HCT116 (cell line): ENCODE data around the gene FAM89B. TPM values are rescaled to one million over a fixed set of nuclear protein-coding genes. Genes with fewer than 3 reads are reported as not detected.

Experiments used
- ATAC-seq: fragments of 200-7000 bp; cut with Tn5 transposase; 2 replicates; pipeline ENCODE4 v1.9.1; 2020; ENCODE audit warnings: mild to moderate bottlenecking, moderate library complexity
- BruUV-seq: library from RNA; stranded (reverse); fragments of 400-500 nt; replicated peaks from 2 replicates; lab custom pipeline; 2021; lab: Mats Ljungman, UMichigan
- CTCF ChIA-PET: fragments of 300-600 bp; sonication (Branson Sonifier 250); formaldehyde crosslinking; loops from one replicate; lab custom pipeline; 2021; ENCODE audit warnings: antibody characterized with exemption; lab: Charles Lee
- POLR2A ChIA-PET: fragments of 300-600, 350-600 bp; sonication (Branson Sonifier 250); formaldehyde crosslinking; loops from one replicate; lab custom pipeline; 2021; ENCODE audit warnings: antibody characterized with exemption; lab: Charles Lee
- RAD21 ChIA-PET, 2 experiments: fragments of 300-600 bp; sonication (Branson Sonifier 250); formaldehyde crosslinking; loops; one replicate each; lab custom pipeline; 2023; ENCODE audit warnings: low total read pairs in 2 of 2; ENCODE audit not compliant: uncharacterized antibody in 2 of 2, unreplicated experiment in 2 of 2, low non-redundant PET in 1 of 2; lab: Charles Lee
- DNase-seq: peaks from one replicate; pipeline ENCODE4 v3.0.0-alpha.2; 2010; ENCODE audit warnings: low read depth, low spot score
- H2AFZ ChIP-seq: fragments of 200-600 bp; shearing (Covaris generic), sonication (generic); 2 replicates; pipeline ENCODE4 v1.6.1; 2017; ENCODE audit warnings: low read depth, mixed run types, mixed read lengths, antibody characterized with exemption, low read length; ENCODE audit not compliant: poor library complexity, severe bottlenecking
- H3K27ac ChIP-seq: 2 replicates; pipeline ENCODE4 v1.5.1; 2012; ENCODE audit warnings: low read depth, low read length
- H3K27me3 ChIP-seq: fragments of 200-600 bp; sonication (generic); 2 replicates; pipeline ENCODE4 v1.6.1; 2016; ENCODE audit warnings: mixed run types, low read length, mixed read lengths; ENCODE audit not compliant: insufficient read depth
- H3K36me3 ChIP-seq, 2 experiments: fragments of 200-500 bp in 1 of 2; fragments of 200-600 bp in 1 of 2; sonication (Bioruptor generic) in 1 of 2; sonication (generic) in 1 of 2; 2 replicates each; pipeline versions ENCODE4 v1.5.1 to v1.6.1; 2014 to 2016; ENCODE audit warnings: low read length in 2 of 2, inconsistent platforms in 1 of 2, mixed read lengths in 1 of 2, mixed run types in 1 of 2; ENCODE audit not compliant: insufficient read depth in 2 of 2, control insufficient read depth in 1 of 2
- H3K4me1 ChIP-seq, 2 experiments: fragments of 200-600 bp in 1 of 2; sonication (generic) in 1 of 2; 2 replicates each; pipeline versions ENCODE4 v1.5.1 to v1.6.1; 2012 to 2017; ENCODE audit warnings: low read length in 2 of 2, inconsistent platforms in 1 of 2, mild to moderate bottlenecking in 1 of 2, mixed read lengths in 1 of 2, mixed run types in 1 of 2, moderate library complexity in 1 of 2; ENCODE audit not compliant: insufficient read depth in 2 of 2, control insufficient read depth in 1 of 2
- H3K4me2 ChIP-seq: fragments of 200-600 bp; sonication (generic); 2 replicates; pipeline ENCODE4 v1.6.1; 2017; ENCODE audit warnings: mixed run types, low read length, mixed read lengths
- H3K4me3 ChIP-seq, 2 experiments: fragments of 200-600 bp in 1 of 2; sonication (generic) in 1 of 2; replicated peaks in 1 of 2; 2 replicates each; pipeline ENCODE4 v1.5.1; 2011 to 2016; ENCODE audit warnings: low read length in 2 of 2, control low read depth in 1 of 2, low read depth in 1 of 2, mild to moderate bottlenecking in 1 of 2, mixed read lengths in 1 of 2, mixed run types in 1 of 2
- H3K79me2 ChIP-seq: fragments of 200-600 bp; sonication (generic); 2 replicates; pipeline ENCODE4 v1.6.1; 2017; ENCODE audit warnings: mild to moderate bottlenecking, mixed run types, low read length, moderate library complexity, mixed read lengths; ENCODE audit not compliant: insufficient read depth
- H3K9ac ChIP-seq: fragments of 200-600 bp; sonication (generic); 2 replicates; pipeline ENCODE4 v1.6.1; 2016; ENCODE audit warnings: low read length, mixed read lengths
- H3K9me2 ChIP-seq: fragments of 200-600 bp; sonication (generic), shearing (Covaris generic); 2 replicates; pipeline ENCODE4 v1.6.1; 2017; ENCODE audit warnings: mixed run types, mild to moderate bottlenecking, moderate library complexity; ENCODE audit not compliant: insufficient read depth
- H3K9me3 ChIP-seq, 2 experiments: fragments of 200-500 bp in 1 of 2; fragments of 200-600 bp in 1 of 2; sonication (Bioruptor generic) in 1 of 2; sonication (generic) in 1 of 2; 2 replicates each; pipeline ENCODE4 v1.6.1; 2014 to 2017; ENCODE audit warnings: low read length in 2 of 2, mixed read lengths in 2 of 2, inconsistent platforms in 1 of 2, low read depth in 1 of 2, mild to moderate bottlenecking in 1 of 2, mixed run types in 1 of 2, moderate library complexity in 1 of 2; ENCODE audit not compliant: control insufficient read depth in 1 of 2, insufficient read depth in 1 of 2
- H4K20me1 ChIP-seq: fragments of 200-600 bp; sonication (generic), shearing (Covaris generic); 2 replicates; pipeline ENCODE4 v1.6.1; 2017; ENCODE audit warnings: mixed run types, mild to moderate bottlenecking, moderate library complexity; ENCODE audit not compliant: insufficient read depth
- CEBPB ChIP-seq: IDR thresholded peaks from 2 replicates; pipeline ENCODE4 v1.6.1; 2012; ENCODE audit warnings: low read depth
- POLR2A ChIP-seq: IDR thresholded peaks from 2 replicates; pipeline ENCODE4 v1.7.0; 2011; ENCODE audit warnings: borderline replicate concordance; ENCODE audit not compliant: insufficient read depth, insufficient read length; ENCODE audit errors: extremely low read depth
- POLR2AphosphoS5 ChIP-seq: IDR thresholded peaks from 2 replicates; pipeline ENCODE4 v1.6.1; 2011; ENCODE audit warnings: mild to moderate bottlenecking, low read depth, low read length, moderate library complexity
- intact Hi-C: fragments of 100-400 bp; cut with micrococcal nuclease; formaldehyde crosslinking; loops from 2 replicates; pipeline ENCODE4 v1.10.0; 2022
- total RNA-seq: library from RNA; stranded (reverse); gene quantifications from one replicate; pipeline ENCODE4 v1.2.1, GENCODE V29; 2021; ENCODE audit not compliant: unreplicated experiment
- TF ChIP-seq, protein P1 (sequence below), 3 experiments: fragments of 200-600 bp in 1 of 3; sonication (generic) in 1 of 3; IDR thresholded peaks in 2 of 3; conservative IDR thresholded peaks in 1 of 3; 2 replicates each; pipeline ENCODE4 v1.5.1; 2012 to 2017; ENCODE audit warnings: low read depth in 2 of 3, low read length in 2 of 3, antibody characterized with exemption in 1 of 3, borderline replicate concordance in 1 of 3, control low read depth in 1 of 3, mild to moderate bottlenecking in 1 of 3, mixed read lengths in 1 of 3, mixed run types in 1 of 3, moderate library complexity in 1 of 3; ENCODE audit not compliant: insufficient read depth in 1 of 3

The FAM89B gene
- total RNA-seq, 1 experiment from 2014 or later = 60.0 TPM

DNA sequence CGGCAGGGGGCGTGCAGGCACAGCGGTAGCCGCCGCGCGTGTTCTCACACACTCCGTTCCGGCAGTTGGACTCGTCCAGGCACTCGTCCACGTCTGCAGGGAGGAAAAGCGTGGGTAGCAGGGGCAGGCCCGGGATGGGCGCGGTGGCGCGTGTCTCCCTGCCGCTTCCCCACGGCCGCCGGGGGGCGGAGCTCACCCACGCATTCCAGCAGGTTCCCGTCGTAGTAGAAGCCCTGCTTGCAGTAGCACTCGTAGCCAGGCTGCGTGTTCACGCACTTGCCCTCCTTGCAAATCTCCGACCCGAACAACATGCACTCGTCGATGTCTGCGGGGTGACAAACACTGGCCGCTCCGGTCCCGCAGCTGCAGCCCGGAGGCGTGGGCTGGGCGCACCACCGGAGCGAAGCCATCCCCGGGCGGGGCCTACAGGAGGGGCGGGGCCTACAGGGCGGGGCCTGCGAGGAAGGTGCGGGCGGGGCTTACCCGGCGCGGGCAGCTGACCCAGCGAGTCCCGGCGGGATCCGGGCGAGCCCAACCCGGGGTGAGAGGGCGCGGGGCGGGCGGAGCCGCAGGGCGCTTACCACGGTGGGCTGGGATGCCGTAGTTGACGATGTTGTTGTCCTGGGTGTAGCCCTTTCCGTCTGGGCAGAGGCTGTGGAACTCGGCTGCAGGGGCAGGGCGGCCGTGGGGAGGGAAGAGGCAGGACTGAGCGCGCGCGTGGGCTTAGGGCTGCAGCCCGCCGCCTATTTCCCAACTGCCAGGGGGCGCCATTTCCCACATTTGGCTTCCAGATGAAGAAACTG, 31.8 kb upstream of the FAM89B start:
- ChIA-PET POLR2A (interaction anchor here (0.7 to 2.8 kb wide), 18 partner anchors 11 to 118 kb away, joined by 3 to 16 read pairs (median 4); partner anchors contain the start of genes EHBP1L1, FAM89B, LTBP3 and MALAT1), CTCF (interaction anchor here (0.6 to 4.6 kb wide), 16 partner anchors 11 to 505 kb away, joined by 3 to 89 read pairs (median 4); partner anchors contain the start of genes EHBP1L1, FAM89B, KCNK7 and LTBP3), RAD21 (interaction anchor here (0.6 to 3.3 kb wide), 12 partner anchors 11 to 444 kb away, joined by 3 to 32 read pairs (median 4); partner anchors contain the start of genes FAM89B (in 2 of the 2), SCYL1 (in 1 of the 2) and ZNRD2 (in 1 of the 2))
- Histone ChIP-seq H3K79me2 (peaks cover 24% of the 10 kb centered on the region), H2AFZ (no peak overlapping the region), H3K36me3 (peaks cover 3 to 8% of the 10 kb centered on the region in 2 experiments; a peak in 3 of 4 replicates), H3K9me2 (no peaks in the 10 kb centered on the region), H3K4me3 (peak overlapping the region; percentile 68 to 85), H3K4me2 (peak overlapping the region; percentile 94), H3K4me1 (peaks cover 13 to 39% of the 10 kb centered on the region in 2 experiments; a peak in 3 of 4 replicates), H3K27ac (peak overlapping the region; percentile 100), H3K27me3 (no peaks in the 10 kb centered on the region), H4K20me1 (no peaks in the 10 kb centered on the region), H3K9me3 (no peaks in the 10 kb centered on the region), H3K9ac (peak overlapping the region; percentile 82)
- peak; percentile 64 for DNase-seq
- intact Hi-C loops = loop anchor here (1.0 kb wide), 1 partner anchor 30 kb away; the partner anchor contains the start of gene ZNRD2
- TF ChIP-seq CEBPB (no peak), POLR2A (no peak), POLR2AphosphoS5 (0 out of 2 replicates have a peak, but pooled peaks have one; percentile 7)
- TF ChIP-seq, protein P1, sequence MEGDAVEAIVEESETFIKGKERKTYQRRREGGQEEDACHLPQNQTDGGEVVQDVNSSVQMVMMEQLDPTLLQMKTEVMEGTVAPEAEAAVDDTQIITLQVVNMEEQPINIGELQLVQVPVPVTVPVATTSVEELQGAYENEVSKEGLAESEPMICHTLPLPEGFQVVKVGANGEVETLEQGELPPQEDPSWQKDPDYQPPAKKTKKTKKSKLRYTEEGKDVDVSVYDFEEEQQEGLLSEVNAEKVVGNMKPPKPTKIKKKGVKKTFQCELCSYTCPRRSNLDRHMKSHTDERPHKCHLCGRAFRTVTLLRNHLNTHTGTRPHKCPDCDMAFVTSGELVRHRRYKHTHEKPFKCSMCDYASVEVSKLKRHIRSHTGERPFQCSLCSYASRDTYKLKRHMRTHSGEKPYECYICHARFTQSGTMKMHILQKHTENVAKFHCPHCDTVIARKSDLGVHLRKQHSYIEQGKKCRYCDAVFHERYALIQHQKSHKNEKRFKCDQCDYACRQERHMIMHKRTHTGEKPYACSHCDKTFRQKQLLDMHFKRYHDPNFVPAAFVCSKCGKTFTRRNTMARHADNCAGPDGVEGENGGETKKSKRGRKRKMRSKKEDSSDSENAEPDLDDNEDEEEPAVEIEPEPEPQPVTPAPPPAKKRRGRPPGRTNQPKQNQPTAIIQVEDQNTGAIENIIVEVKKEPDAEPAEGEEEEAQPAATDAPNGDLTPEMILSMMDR (IDR thresholded peaks at IDR 0.05 in 2 of 3, conservative IDR thresholded peaks at IDR 0.05 in 1 of 3; ENCODE audit: borderline replicate concordance in 1 of 3, insufficient read depth in 1 of 3, low read depth in 2 of 3, low read length in 2 of 3) = peak in 2 of 3 experiments; percentile 82 to 85; a peak in 4 of 6 replicates
- BruUV-seq = no TSS peak
- ATAC-seq = peak; percentile 73
